Prostate gland (tissue), 2 donors: Measurements from ENCODE around the gene DYNLT2B.

ENCODE experiments used
- POLR2A ChIP-seq: fragments of 450-650 bp; IDR thresholded peaks from one replicate; pipeline ENCODE4 v1.6.1; 2016; ENCODE audit warnings: antibody characterized with exemption, mild to moderate bottlenecking
- POLR2AphosphoS5 ChIP-seq: sonication (generic); formaldehyde crosslinking; IDR thresholded peaks from one replicate; pipeline ENCODE4 v1.6.1; 2017; ENCODE audit warnings: antibody characterized with exemption
- TF ChIP-seq, protein P1 (sequence below), 4 experiments: fragments of 200-600 bp in 2 of 4; fragments of 450-650 bp in 2 of 4; sonication (generic) in 2 of 4; IDR thresholded peaks; 1 replicate in 3 of 4; 2 replicates in 1 of 4; pipeline ENCODE4 v1.5.1; 2016 to 2019; ENCODE audit warnings: antibody characterized with exemption in 4 of 4, mild to moderate bottlenecking in 2 of 4, moderate library complexity in 2 of 4

DNA sequence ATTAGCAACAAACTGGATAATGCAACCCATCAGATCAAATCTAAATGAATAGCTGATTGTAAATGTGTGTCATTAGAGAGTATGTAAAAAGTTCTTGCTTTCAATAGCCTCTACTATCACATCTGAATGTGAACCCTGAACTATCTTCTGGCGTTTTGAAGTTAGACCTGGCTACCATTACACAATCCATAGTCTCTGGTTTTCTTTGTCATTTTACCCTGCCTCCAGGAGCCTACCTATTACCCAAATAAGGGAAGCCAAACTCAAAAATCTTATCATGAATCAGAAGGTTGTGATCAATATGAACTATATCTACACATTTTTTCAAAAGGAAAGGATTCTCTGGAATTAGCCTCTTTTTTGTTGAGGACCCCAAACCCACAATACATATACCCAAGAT is 62.3 kb downstream of the DYNLT2B start:
- TF ChIP-seq, protein P1, sequence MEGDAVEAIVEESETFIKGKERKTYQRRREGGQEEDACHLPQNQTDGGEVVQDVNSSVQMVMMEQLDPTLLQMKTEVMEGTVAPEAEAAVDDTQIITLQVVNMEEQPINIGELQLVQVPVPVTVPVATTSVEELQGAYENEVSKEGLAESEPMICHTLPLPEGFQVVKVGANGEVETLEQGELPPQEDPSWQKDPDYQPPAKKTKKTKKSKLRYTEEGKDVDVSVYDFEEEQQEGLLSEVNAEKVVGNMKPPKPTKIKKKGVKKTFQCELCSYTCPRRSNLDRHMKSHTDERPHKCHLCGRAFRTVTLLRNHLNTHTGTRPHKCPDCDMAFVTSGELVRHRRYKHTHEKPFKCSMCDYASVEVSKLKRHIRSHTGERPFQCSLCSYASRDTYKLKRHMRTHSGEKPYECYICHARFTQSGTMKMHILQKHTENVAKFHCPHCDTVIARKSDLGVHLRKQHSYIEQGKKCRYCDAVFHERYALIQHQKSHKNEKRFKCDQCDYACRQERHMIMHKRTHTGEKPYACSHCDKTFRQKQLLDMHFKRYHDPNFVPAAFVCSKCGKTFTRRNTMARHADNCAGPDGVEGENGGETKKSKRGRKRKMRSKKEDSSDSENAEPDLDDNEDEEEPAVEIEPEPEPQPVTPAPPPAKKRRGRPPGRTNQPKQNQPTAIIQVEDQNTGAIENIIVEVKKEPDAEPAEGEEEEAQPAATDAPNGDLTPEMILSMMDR (IDR thresholded peaks at IDR 0.05), result no peak
- TF ChIP-seq POLR2A (no peak), POLR2AphosphoS5 (no peak)
